Trophoblast cell (in vitro differentiated cells and primary cell): ENCODE measurements around the gene ACTC1.

Experiments
- DNase-seq, 2 donors: peaks; one replicate each; pipeline ENCODE4 v3.0.0-alpha.2; 2016
- H2AFZ ChIP-seq: 2 replicates; pipeline ENCODE4 v1.6.1; 2013; ENCODE audit warnings: low read length, moderate library complexity, mild to moderate bottlenecking; ENCODE audit not compliant: insufficient read depth, poor library complexity
- H2AK5ac ChIP-seq: 2 replicates; pipeline ENCODE4 v1.6.1; 2013; ENCODE audit warnings: mild to moderate bottlenecking, low read length
- H2BK120ac ChIP-seq: 2 replicates; pipeline ENCODE4 v1.6.1; 2013; ENCODE audit warnings: low read length, mild to moderate bottlenecking, moderate library complexity; ENCODE audit not compliant: insufficient read depth, poor library complexity
- H2BK12ac ChIP-seq: 2 replicates; pipeline ENCODE4 v1.6.1; 2013; ENCODE audit warnings: mild to moderate bottlenecking, low read length, moderate library complexity
- H2BK5ac ChIP-seq: 2 replicates; pipeline ENCODE4 v1.6.1; 2013; ENCODE audit warnings: low read length, low read depth, moderate library complexity, mild to moderate bottlenecking; ENCODE audit not compliant: poor library complexity
- H3K14ac ChIP-seq: 2 replicates; pipeline ENCODE4 v1.6.1; 2013; ENCODE audit warnings: mild to moderate bottlenecking, low read length
- H3K18ac ChIP-seq: 2 replicates; pipeline ENCODE4 v1.6.1; 2013; ENCODE audit warnings: mild to moderate bottlenecking, low read length
- H3K23ac ChIP-seq: 2 replicates; pipeline ENCODE4 v1.6.1; 2013; ENCODE audit warnings: low read length
- H3K27ac ChIP-seq: 2 replicates; pipeline ENCODE4 v1.5.1; 2013; ENCODE audit warnings: low read depth, mild to moderate bottlenecking, inconsistent platforms, low read length, moderate library complexity
- H3K27me3 ChIP-seq: 2 replicates; pipeline ENCODE4 v1.6.1; 2013; ENCODE audit warnings: inconsistent platforms, mild to moderate bottlenecking, low read length, moderate library complexity; ENCODE audit not compliant: insufficient read depth
- H3K36me3 ChIP-seq, 2 experiments: 1 replicate in 1 of 2; 2 replicates in 1 of 2; pipeline ENCODE4 v1.6.1; 2013; ENCODE audit warnings: low read length in 2 of 2, mild to moderate bottlenecking in 2 of 2, moderate library complexity in 1 of 2; ENCODE audit not compliant: insufficient read depth in 2 of 2, control insufficient read depth in 1 of 2
- H3K4ac ChIP-seq: 2 replicates; pipeline ENCODE4 v1.6.1; 2013; ENCODE audit warnings: low read depth, mild to moderate bottlenecking, low read length, moderate library complexity
- H3K4me1 ChIP-seq, 2 experiments: 1 replicate in 1 of 2; 2 replicates in 1 of 2; pipeline ENCODE4 v1.6.1; 2013; ENCODE audit warnings: low read length in 2 of 2, mild to moderate bottlenecking in 2 of 2, moderate library complexity in 1 of 2; ENCODE audit not compliant: insufficient read depth in 2 of 2, control insufficient read depth in 1 of 2
- H3K4me2 ChIP-seq: 2 replicates; pipeline ENCODE4 v1.6.1; 2013; ENCODE audit warnings: inconsistent platforms, mild to moderate bottlenecking, low read length, moderate library complexity
- H3K4me3 ChIP-seq: 2 replicates; pipeline ENCODE4 v1.5.1; 2013; ENCODE audit warnings: mild to moderate bottlenecking, low read depth, low read length, inconsistent platforms
- H3K79me1 ChIP-seq: one replicate; pipeline ENCODE4 v1.6.1; 2013; ENCODE audit warnings: low read length
- H3K79me2 ChIP-seq: 2 replicates; pipeline ENCODE4 v1.6.1; 2013; ENCODE audit warnings: low read length, mild to moderate bottlenecking; ENCODE audit not compliant: control insufficient read depth, insufficient read depth, poor library complexity
- H3K9ac ChIP-seq: 2 replicates; pipeline ENCODE4 v1.6.1; 2013; ENCODE audit warnings: mild to moderate bottlenecking, low read length
- H3K9me3 ChIP-seq: 2 replicates; pipeline ENCODE4 v1.6.1; 2013; ENCODE audit warnings: low read depth, mild to moderate bottlenecking, control low read depth, inconsistent platforms, low read length; ENCODE audit not compliant: insufficient read depth
- H4K12ac ChIP-seq: 2 replicates; pipeline ENCODE4 v1.6.1; 2013; ENCODE audit warnings: low read depth, mild to moderate bottlenecking, low read length, moderate library complexity
- H4K8ac ChIP-seq: 2 replicates; pipeline ENCODE4 v1.6.1; 2013; ENCODE audit warnings: low read depth, mild to moderate bottlenecking, low read length, moderate library complexity
- H4K91ac ChIP-seq: one replicate; pipeline ENCODE4 v1.6.1; 2013; ENCODE audit warnings: low read depth, mild to moderate bottlenecking, low read length, moderate library complexity
- WGBS: extraction: QIAGEN DNeasy Blood & Tissue Kit; methylation state at CpG from one replicate; pipeline ENCODE4 v1.1.7; 2013; ENCODE audit warnings: missing lambda C conversion rate; ENCODE audit not compliant: insufficient read length, insufficient coverage; ENCODE audit errors: extremely low coverage; 5-methylcytosine and 5-hydroxymethylcytosine counted together

ACTC1 gene

GRCh38 chr15:34828145-34828911 lies 33.0 kb upstream of the ACTC1 start:
- Histone ChIP-seq H2AK5ac (no peak overlapping the region), H3K4me3 (no peak overlapping the region), H3K79me2 (no peaks in the 10 kb centered on the region), H3K4me1 (peaks cover 4 to 5% of the 10 kb centered on the region in 2 experiments), H2BK5ac (no peak overlapping the region), H3K4me2 (no peak overlapping the region), H2AFZ (no peak overlapping the region), H3K79me1 (no peaks in the 10 kb centered on the region), H4K8ac (no peak overlapping the region), H2BK120ac (no peak overlapping the region), H3K27ac (no peak overlapping the region), H2BK12ac (no peak overlapping the region), H3K14ac (no peak overlapping the region), H3K9ac (no peak overlapping the region), H4K91ac (no peak overlapping the region), H3K27me3 (no peaks in the 10 kb centered on the region), H3K36me3 (no peaks in the 10 kb centered on the region), H3K4ac (no peak overlapping the region), H3K9me3 (peaks cover 2% of the 10 kb centered on the region), H3K18ac (no peak overlapping the region), H3K23ac (no peak overlapping the region), H4K12ac (no peak overlapping the region)
- no peak for DNase-seq
- WGBS: no CpG with 5 or more reads among the region's 5 CpGs

GRCh38 chr15:34821831-34822230 lies 26.5 kb upstream of the ACTC1 start:
- H3K27ac ChIP-seq: no peak overlapping the region
- no peak overlapping the region for H3K4me3 ChIP-seq
- no peak overlapping the region for H4K8ac ChIP-seq
- peaks cover 2% of the 10 kb centered on the region for H3K9me3 ChIP-seq
- no peak overlapping the region for H3K4ac ChIP-seq
- no peak overlapping the region for H3K4me2 ChIP-seq
- H3K4me1 ChIP-seq: peaks cover 5 to 6% of the 10 kb centered on the region in 2 experiments
- peak overlapping the region; percentile 71 for H2BK12ac ChIP-seq
- no peak overlapping the region for H3K9ac ChIP-seq
- no peaks in the 10 kb centered on the region for H3K27me3 ChIP-seq
- H3K79me1 ChIP-seq: no peaks in the 10 kb centered on the region
- no peak overlapping the region for H3K23ac ChIP-seq
- H2BK120ac ChIP-seq: no peak overlapping the region
- no peak overlapping the region for H2AFZ ChIP-seq
- no peak for DNase-seq
- H2AK5ac ChIP-seq: no peak overlapping the region
- no peak overlapping the region for H4K12ac ChIP-seq
- no peaks in the 10 kb centered on the region for H3K36me3 ChIP-seq
- no peak overlapping the region for H3K14ac ChIP-seq
- no peak overlapping the region for H4K91ac ChIP-seq
- H2BK5ac ChIP-seq: no peak overlapping the region
- no peaks in the 10 kb centered on the region for H3K79me2 ChIP-seq
- no CpG with 5 or more reads among the region's 3 CpGs for WGBS
- no peak overlapping the region for H3K18ac ChIP-seq

GRCh38 chr15:34820110-34820509 lies 24.8 kb upstream of the ACTC1 start:
- Histone ChIP-seq H3K9ac (no peak overlapping the region), H3K27me3 (no peaks in the 10 kb centered on the region), H3K23ac (no peak overlapping the region), H3K9me3 (peaks cover 2% of the 10 kb centered on the region), H2AFZ (no peak overlapping the region), H2BK12ac (no peak overlapping the region), H3K4me1 (peaks cover 0 to 2% of the 10 kb centered on the region in 2 experiments), H3K4me2 (no peak overlapping the region), H3K4me3 (no peak overlapping the region), H3K18ac (no peak overlapping the region), H3K14ac (no peak overlapping the region), H2BK120ac (no peak overlapping the region), H3K4ac (no peak overlapping the region), H3K79me1 (no peaks in the 10 kb centered on the region), H3K36me3 (no peaks in the 10 kb centered on the region), H2BK5ac (no peak overlapping the region), H4K91ac (no peak overlapping the region), H3K79me2 (no peaks in the 10 kb centered on the region), H3K27ac (no peak overlapping the region), H4K8ac (no peak overlapping the region), H4K12ac (no peak overlapping the region), H2AK5ac (no peak overlapping the region)
- DNase-seq: no peak
- WGBS: no CpG with 5 or more reads among the region's 5 CpGs

- H3K18ac ChIP-seq: no peak overlapping the region
- peaks cover 4 to 6% of the 10 kb centered on the region in 2 experiments for H3K4me1 ChIP-seq
- no peaks in the 10 kb centered on the region for H3K36me3 ChIP-seq
- no peak overlapping the region for H3K4me2 ChIP-seq
- no peaks in the 10 kb centered on the region for H3K27me3 ChIP-seq
- H3K79me2 ChIP-seq: peaks cover 4% of the 10 kb centered on the region
- H3K79me1 ChIP-seq: peaks cover 5% of the 10 kb centered on the region
- H2BK120ac ChIP-seq: no peak overlapping the region
- no peak overlapping the region for H3K27ac ChIP-seq
- H3K9ac ChIP-seq: no peak overlapping the region
- DNase-seq: no peak
- H3K9me3 ChIP-seq: no peaks in the 10 kb centered on the region
- no peak overlapping the region for H3K14ac ChIP-seq
- no peak overlapping the region for H2BK5ac ChIP-seq
- no peak overlapping the region for H3K23ac ChIP-seq
- no peak overlapping the region for H2BK12ac ChIP-seq
- H2AFZ ChIP-seq: no peak overlapping the region
- H4K91ac ChIP-seq: no peak overlapping the region
- H2AK5ac ChIP-seq: no peak overlapping the region
- no peak overlapping the region for H3K4ac ChIP-seq
- no peak overlapping the region for H4K12ac ChIP-seq
- WGBS: no CpG with 5 or more reads among the region's 1 CpG
- H4K8ac ChIP-seq: no peak overlapping the region
- no peak overlapping the region for H3K4me3 ChIP-seq
Observed at GRCh38 chr15:34818526-34818925, 23.2 kb upstream of the ACTC1 start.
